Loucy (cell line): Measurements from ENCODE around the gene TMIGD3.
"Not testable (repeated sequence)": the region's sequence is repeated elsewhere in the genome, so short reads cannot be mapped to it uniquely, and the experiment has no call there.

Experiments used
- H2AFZ ChIP-seq: fragments of 200-600 bp; sonication (generic); 2 replicates; pipeline ENCODE4 v1.6.0; 2016; ENCODE audit warnings: antibody characterized with exemption, mild to moderate bottlenecking, low read length, moderate library complexity
- H3F3A ChIP-seq: fragments of 200-600 bp; 2 replicates; pipeline ENCODE4 v1.6.0; 2016; ENCODE audit warnings: antibody characterized with exemption, low read depth, mild to moderate bottlenecking
- H3K27me3 ChIP-seq: fragments of 200-600 bp; sonication (generic); 2 replicates; pipeline ENCODE4 v1.6.1; 2014; ENCODE audit warnings: low read length, mild to moderate bottlenecking; ENCODE audit not compliant: insufficient read depth, poor library complexity, severe bottlenecking
- H3K36me3 ChIP-seq: fragments of 200-600 bp; sonication (generic); 2 replicates; pipeline ENCODE4 v1.6.1; 2016; ENCODE audit warnings: low read length; ENCODE audit not compliant: insufficient read depth
- H3K4me1 ChIP-seq: fragments of 200-600 bp; sonication (generic); 2 replicates; pipeline ENCODE4 v1.5.1; 2014; ENCODE audit warnings: low read length, mild to moderate bottlenecking; ENCODE audit not compliant: insufficient read depth, poor library complexity, severe bottlenecking
- H3K4me2 ChIP-seq: fragments of 200-600 bp; sonication (generic); 2 replicates; pipeline ENCODE4 v1.6.0; 2014; ENCODE audit warnings: antibody characterized with exemption, low read length, low read depth, mild to moderate bottlenecking; ENCODE audit not compliant: poor library complexity, severe bottlenecking
- H3K4me3 ChIP-seq: fragments of 200-600 bp; sonication (generic); 2 replicates; pipeline ENCODE4 v1.5.1; 2014; ENCODE audit warnings: low read length, mild to moderate bottlenecking, mixed read lengths; ENCODE audit not compliant: poor library complexity, severe bottlenecking
- H3K79me2 ChIP-seq: fragments of 200-600 bp; sonication (generic); 2 replicates; pipeline ENCODE4 v1.6.1; 2014; ENCODE audit warnings: low read length; ENCODE audit not compliant: insufficient read depth
- H3K9ac ChIP-seq: fragments of 200-600 bp; sonication (generic); 2 replicates; pipeline ENCODE4 v1.6.0; 2014; ENCODE audit warnings: mild to moderate bottlenecking, low read depth, low read length, moderate library complexity; ENCODE audit not compliant: poor library complexity, severe bottlenecking
- H3K9me2 ChIP-seq: fragments of 200-600 bp; sonication (generic); replicated peaks from 2 replicates; pipeline ENCODE4 v1.6.1; 2016; ENCODE audit warnings: low read depth, low read length, mixed read lengths
- H3K9me3 ChIP-seq: fragments of 200-600 bp; sonication (generic); 2 replicates; pipeline ENCODE4 v1.6.1; 2014; ENCODE audit warnings: mild to moderate bottlenecking, antibody characterized with exemption, low read length, low read depth; ENCODE audit not compliant: insufficient read depth
- H4K20me1 ChIP-seq: fragments of 200-600 bp; sonication (generic); 2 replicates; pipeline ENCODE4 v1.6.0; 2014; ENCODE audit warnings: antibody characterized with exemption, low read length, mild to moderate bottlenecking; ENCODE audit not compliant: insufficient read depth, poor library complexity, severe bottlenecking
- EZH2phosphoT487 ChIP-seq: fragments of 200-600 bp; IDR thresholded peaks from 2 replicates; pipeline ENCODE4 v1.6.1; 2018; ENCODE audit warnings: antibody characterized with exemption, mild to moderate bottlenecking, moderate library complexity, borderline replicate concordance
- TF ChIP-seq, protein P1 (sequence below): fragments of 200-600 bp; sonication (generic); conservative IDR thresholded peaks from 2 replicates; pipeline ENCODE4 v1.5.1; 2014; ENCODE audit warnings: mild to moderate bottlenecking, antibody characterized with exemption, low read length

TMIGD3 gene

DNA sequence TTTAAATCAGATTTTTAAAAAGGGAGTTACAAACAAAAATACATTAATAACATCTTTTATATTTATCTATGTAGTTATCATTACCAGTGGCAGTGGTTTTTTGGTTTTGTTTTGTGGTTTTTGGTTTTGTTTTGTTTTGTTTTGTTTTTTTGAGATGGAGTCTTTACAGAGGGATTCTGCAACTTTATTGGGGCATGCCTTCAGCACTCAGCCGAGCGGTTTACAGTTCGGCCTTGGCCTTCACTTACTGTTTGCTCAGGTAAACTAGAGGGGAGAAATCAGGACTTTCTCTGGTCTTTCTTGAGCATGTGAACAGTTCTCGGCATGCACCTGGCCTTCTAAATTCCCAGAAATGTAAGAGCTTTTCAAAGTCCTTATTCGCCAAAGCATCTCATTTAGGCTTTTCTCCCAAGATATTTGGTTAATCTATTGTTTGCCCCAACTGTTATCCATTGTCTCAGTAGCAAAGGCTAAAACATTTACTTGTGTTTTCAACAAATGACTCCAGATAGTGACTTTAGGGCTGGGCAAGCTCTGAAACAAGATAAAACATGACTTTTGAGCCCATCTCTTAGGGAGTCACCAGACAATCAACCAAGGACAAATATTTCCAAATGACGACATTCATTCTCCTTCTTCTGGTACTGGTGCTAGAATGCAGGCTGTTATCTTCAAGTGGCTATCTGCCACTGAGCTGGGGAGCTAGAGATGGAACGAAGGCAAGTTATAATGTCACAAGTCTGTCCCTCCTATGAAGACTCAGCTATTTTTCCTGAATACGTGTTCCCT is 48.4 kb upstream of the TMIGD3 start:
- Histone ChIP-seq H3K36me3 (no peaks in the 10 kb centered on the region), H3F3A (no peaks in the 10 kb centered on the region), H3K4me1 (no peaks in the 10 kb centered on the region), H3K4me3 (no peak overlapping the region), H3K9me3 (no peaks in the 10 kb centered on the region), H2AFZ (no peak overlapping the region), H3K9me2 (no peaks in the 10 kb centered on the region), H4K20me1 (no peaks in the 10 kb centered on the region), H3K4me2 (no peak overlapping the region), H3K27me3 (no peaks in the 10 kb centered on the region), H3K9ac (no peak overlapping the region), H3K79me2 (no peaks in the 10 kb centered on the region)
- no peak for TF ChIP-seq EZH2phosphoT487
- TF ChIP-seq, protein P1, sequence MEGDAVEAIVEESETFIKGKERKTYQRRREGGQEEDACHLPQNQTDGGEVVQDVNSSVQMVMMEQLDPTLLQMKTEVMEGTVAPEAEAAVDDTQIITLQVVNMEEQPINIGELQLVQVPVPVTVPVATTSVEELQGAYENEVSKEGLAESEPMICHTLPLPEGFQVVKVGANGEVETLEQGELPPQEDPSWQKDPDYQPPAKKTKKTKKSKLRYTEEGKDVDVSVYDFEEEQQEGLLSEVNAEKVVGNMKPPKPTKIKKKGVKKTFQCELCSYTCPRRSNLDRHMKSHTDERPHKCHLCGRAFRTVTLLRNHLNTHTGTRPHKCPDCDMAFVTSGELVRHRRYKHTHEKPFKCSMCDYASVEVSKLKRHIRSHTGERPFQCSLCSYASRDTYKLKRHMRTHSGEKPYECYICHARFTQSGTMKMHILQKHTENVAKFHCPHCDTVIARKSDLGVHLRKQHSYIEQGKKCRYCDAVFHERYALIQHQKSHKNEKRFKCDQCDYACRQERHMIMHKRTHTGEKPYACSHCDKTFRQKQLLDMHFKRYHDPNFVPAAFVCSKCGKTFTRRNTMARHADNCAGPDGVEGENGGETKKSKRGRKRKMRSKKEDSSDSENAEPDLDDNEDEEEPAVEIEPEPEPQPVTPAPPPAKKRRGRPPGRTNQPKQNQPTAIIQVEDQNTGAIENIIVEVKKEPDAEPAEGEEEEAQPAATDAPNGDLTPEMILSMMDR: no peak

DNA sequence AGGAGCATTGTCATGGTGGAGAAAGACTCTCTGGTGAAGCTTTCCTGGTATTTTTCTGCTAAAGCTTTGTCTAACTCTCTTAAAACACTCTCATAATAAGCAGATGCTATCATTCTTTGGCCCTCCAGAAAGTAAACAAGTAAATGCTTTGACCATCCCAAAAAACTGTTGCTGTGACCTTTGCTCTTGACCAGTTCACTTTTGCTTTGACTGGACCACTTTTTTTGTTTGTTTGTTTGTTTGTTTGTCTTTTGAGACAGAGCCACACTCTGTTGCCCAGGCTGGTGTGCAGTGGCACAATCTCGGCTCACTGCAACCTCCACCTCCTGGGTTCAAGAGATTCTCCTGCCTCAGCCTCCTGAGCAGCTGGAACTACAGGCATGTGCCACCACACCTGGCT is 44.4 kb upstream of the TMIGD3 start:
- H3F3A ChIP-seq, H2AFZ ChIP-seq, H3K9me3 ChIP-seq, H3K4me1 ChIP-seq, H3K9ac ChIP-seq, H3K36me3 ChIP-seq, H4K20me1 ChIP-seq, H3K4me3 ChIP-seq, H3K79me2 ChIP-seq, H3K4me2 ChIP-seq, H3K27me3 ChIP-seq, H3K9me2 ChIP-seq: not testable (repeated sequence)

DNA sequence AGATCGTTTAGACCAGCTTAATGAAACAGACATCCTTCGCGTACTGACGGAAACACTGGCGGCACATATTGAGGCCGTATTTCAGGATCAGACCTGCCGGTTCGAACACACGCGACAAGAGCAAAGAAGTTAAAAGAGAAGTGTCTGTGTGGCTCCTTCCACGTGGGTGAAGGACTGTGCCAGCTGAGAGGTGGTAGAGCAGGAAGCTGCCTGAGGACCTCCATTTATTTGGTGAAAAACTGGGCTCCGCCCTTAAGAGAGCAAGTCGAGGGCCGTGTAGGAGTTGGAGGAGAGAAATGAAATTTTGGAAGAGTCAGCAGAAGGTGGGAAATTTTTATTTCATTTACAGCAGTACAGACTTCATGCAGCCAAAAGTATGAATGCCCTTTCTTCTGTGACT is 38.8 kb upstream of the TMIGD3 start:
- Histone ChIP-seq H3K9me2 (no peaks in the 10 kb centered on the region), H3K4me2 (no peak overlapping the region), H3F3A (no peaks in the 10 kb centered on the region), H3K36me3 (no peaks in the 10 kb centered on the region), H3K79me2 (no peaks in the 10 kb centered on the region), H2AFZ (peak overlapping the region; percentile 41; the same call in 1 of the 2 replicates), H3K27me3 (no peaks in the 10 kb centered on the region), H3K9me3 (no peaks in the 10 kb centered on the region), H3K4me3 (no peak overlapping the region), H3K9ac (no peak overlapping the region), H4K20me1 (no peaks in the 10 kb centered on the region), H3K4me1 (no peaks in the 10 kb centered on the region)
- no peak for TF ChIP-seq EZH2phosphoT487
- TF ChIP-seq, protein P1: no peak

DNA sequence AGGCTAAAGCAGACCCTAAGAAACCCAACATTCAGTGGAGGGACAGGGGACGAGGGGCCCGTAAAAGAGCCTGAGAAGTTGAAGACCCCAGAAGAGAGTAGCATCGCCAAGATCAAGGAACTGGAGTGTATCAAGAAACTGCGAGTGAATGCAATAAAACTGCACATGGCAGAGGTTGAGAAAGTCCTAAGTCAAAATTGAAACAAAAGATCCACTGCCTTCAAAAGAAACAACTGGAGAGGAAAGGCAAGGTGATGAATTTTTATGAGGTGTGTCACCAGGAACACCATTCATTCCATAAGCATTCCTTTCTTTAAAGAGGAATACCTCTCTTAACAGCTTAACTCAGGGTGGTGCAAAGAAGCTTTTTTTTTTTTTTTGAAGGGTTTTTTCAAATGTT is 38.3 kb upstream of the TMIGD3 start:
- Histone ChIP-seq H3K27me3 (no peaks in the 10 kb centered on the region), H3K4me1 (no peaks in the 10 kb centered on the region), H3F3A (no peaks in the 10 kb centered on the region), H3K79me2 (no peaks in the 10 kb centered on the region), H3K9me3 (no peaks in the 10 kb centered on the region), H3K4me3 (no peak overlapping the region), H3K9ac (no peak overlapping the region), H3K4me2 (no peak overlapping the region), H3K36me3 (no peaks in the 10 kb centered on the region), H4K20me1 (no peaks in the 10 kb centered on the region), H3K9me2 (no peaks in the 10 kb centered on the region), H2AFZ (peak overlapping the region; percentile 41; the same call in 1 of the 2 replicates)
- TF ChIP-seq, protein P1: no peak
- no peak for TF ChIP-seq EZH2phosphoT487
